LoVo (cell line): Measurements from ENCODE around the gene ZNF385A.

Experiments used
- DNase-seq: peaks from one replicate; pipeline ENCODE4 v3.0.0-alpha.2; 2016; ENCODE audit warnings: low spot score

The ZNF385A gene

DNA sequence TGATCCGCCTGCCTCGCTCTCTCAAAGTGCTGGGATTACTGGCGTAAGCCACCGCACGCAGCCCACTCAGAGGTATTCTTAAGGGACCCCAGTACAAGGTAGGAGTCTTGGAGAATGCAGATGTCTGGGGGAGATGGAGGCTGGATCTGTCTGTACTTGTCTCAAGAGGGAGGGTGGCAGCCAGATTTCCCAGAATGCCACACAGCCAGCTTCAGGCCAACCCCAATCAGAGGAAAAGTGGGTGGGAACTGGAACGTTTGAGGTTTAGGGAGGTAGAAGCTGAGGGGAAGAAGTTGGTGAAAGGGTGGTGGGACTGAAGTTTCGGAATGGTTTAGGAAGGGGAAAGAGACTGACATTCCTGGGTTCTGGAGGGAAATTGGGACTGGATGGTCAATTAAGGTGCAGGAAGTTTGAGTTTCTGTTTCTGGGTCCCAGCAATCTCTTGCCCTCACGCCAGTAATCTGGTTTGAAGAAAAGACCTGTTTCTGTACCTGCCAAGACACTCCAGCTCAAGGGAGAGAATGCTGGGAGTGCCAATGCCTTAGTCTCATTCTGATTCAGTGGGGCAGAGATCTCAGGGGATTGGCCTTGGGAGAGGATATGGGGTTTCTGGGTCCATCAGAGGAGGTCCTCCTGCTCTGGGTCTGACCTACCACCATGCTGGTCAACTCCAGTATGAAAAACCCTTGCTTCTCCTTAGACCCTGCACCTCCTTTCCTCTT lies 8.1 kb upstream of the ZNF385A start:
- no peak for DNase-seq

DNA sequence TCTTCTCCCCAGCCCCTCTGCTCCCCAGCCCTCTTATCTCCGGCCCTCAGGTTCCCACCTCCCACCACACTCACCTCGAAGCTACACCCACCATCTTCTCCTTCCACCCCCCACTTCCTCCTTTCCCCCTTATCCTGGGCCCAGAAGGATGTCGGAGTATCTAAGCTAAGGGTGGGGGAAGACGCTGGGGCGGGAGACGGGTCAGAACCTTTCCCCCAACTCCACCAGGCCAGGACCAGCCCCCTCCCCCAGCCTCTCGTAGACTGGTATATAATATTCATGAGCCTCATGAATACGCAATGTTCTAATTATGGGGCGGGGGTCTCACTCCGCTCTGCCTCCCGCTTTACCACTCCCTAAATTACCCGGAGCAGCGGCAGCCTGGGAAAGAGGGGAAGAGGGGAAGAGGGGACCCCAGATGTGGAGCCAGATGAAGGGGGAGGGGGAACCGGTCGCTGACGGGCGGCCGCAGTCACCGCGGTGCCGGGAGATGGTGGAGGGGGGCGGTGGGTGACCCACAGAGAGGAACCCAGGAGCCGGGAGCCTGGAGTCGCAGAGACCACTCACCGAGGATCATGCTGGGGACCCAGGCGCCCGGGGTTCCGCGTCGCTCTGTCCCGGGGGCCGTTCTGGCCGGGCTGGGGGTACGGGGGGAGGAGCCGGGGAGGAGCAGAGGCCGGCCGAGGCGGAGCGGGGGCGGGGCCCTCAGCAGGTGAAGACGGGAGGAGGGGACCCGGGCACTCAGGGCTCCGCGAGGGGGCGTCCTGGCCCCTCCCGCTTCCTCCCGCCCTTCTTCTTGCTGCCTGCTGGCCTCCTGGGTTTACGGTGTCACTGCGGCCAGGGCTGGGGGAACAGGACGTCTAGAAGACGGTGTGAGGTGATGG lies 6.4 kb upstream of the ZNF385A start:
- no peak for DNase-seq

DNA sequence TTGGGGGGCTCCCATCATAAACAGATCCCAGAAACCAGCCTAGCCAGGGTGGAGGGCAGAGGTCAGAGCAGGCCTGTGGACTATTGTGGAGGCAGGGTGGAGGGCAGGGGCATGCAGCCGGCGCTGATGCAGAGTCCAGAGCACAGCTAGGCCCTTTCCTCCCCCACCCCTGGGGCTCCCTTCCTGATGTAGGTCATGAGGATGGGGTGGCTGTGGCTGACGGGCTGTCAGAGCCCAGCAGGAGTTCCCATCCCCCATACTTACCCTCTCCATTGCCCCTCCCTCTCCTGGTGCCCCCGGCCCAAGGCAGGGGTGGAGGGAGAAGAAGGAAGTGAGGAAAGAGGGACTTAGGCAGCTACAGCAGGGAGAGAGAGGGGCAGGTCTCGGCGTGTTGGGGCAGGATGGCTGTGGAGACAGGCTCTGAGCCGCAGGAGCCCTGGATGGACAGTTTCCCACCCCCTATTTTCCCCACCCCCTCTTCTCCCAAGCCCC lies 5.7 kb upstream of the ZNF385A start:
- DNase-seq = no peak

DNA sequence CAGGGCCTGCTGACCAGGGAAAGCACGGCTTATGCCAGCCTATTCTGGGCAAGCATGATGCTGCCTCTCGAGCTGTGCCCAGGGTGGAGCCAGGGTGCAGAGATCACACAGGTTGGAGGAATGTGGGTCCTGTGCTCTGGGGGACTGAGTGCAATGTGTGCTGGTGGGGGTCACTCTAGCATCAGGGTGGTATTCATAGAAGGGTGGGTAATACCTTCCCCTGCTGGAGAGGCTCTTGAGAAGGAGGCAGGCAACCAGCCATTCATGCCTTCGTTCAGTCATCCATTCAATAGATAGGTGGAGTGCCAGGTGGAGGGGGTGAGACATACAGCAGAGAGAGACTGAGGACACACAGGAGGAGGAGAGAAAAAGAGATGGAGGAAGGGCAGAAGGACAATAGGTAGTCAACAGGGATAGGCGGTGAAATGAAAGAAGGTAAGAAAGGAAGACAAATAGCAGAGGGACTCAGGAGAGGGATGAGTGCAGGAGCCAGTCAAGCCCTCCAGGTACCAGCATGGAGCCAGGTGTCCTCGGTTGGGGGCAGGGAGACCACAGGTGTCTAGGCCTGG lies 5.2 kb upstream of the ZNF385A start:
- no peak for DNase-seq

DNA sequence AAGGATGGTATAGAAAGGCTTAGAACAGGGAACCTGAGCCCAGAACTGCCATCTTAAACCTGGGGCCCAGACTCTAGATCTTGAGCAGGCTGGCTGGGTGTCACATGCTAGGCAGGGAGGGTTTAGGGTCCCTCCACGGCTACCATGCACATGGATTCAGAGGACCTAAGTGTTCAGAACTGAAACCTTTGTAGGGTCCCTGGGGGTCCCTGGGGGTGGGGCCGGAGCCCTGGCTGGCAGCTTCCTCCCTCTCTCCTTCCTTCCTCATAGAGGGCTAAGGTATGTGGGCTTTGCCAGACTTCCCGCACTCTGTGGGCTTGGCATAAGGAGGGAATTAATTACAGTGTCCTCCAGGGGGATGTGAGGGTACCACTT lies 4.6 kb upstream of the ZNF385A start:
- DNase-seq = no peak

DNA sequence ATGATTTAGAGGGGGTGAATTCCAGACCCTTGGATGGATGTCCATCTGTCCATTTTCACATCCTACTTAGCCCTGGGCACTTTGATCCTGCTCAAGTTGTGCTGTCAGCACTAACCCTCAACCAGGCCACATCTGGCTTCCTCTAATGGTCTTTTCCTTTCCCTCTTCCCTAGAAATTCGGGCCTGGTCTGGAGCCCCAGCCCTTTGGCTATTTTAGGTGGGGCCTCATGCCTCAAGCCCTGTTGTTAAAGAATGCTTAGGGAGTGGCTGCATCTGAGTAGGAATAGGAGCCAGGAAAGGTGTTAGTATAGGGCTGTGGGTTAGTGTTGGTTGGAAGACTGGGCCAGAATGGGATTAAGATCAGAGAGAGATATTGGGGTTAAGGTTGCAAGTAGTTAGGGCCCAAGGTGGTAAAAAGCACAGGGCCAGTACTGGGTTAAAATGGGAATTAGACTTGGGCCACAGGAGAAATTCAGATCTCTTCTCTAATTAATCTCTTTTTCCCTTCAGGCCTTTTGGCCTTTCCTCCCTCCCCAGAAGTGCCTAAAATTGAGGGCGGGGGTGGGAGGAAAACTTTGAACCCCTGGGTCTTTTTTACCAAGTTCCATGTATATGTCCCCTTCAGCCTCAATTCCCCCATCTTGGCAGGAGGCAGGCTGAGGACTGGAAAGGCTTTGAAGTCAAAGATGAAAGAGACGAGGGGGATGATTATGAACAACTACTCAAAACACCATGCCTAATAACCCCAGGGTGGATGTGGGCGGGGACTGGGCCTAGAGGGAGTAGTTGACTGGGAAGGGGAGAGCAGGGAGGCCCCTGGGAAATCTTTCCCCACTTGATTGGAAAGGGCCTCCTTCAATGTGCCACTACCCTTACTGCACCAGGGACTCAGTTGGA lies 4.0 kb upstream of the ZNF385A start:
- peak; percentile 58 for DNase-seq

DNA sequence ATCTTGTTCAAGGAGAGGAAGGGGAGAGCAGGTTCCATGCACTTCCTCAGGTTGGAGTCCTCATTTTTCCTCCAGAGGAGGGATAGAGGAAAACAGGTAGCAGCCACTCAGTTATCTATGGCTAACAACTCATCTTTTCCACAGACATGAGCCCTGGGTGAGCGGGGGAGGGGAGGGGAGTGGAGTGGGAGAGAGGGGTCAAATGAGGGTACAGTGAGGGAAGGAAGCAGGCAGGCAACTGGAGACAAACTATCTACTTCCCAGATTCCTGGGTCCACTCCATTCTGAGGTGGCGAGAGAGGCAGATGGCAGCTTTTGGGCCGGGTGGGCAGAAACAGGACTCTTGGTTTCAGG lies 2.6 kb upstream of the ZNF385A start:
- DNase-seq = no peak

DNA sequence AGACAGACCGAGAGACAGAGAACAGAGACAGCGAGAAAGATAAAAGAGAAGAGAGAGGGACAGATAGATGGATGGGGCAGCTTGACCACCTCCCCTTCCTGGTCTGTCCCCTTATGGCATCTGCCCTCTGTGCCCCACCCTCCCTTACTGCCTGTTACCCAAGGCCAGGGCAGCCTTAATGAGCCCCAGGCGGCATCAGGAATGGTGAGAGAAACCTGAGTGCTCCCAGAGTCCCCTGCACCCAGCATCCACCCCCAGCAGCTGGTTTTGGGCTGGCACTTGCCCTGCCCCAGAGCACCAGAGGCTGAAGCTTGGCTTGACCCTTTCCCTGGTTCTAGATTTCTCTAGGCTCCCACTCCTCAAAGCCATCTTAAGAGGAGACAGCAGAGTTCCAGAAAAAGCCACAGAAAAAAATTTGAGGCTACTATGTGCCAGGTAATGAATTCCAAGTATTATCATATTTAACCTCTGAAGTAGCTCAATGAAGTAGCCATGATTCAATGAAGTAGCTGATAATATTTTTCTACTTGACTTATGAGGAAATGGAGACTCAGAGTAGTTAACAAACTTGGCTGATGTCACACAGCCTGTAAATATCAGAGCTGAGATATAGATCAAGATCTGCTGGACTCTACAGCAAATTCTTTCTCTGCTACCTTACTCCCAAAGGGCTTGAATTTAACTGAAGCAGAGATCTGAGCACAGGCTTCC lies 2.0 kb upstream of the ZNF385A start:
- no peak for DNase-seq

DNA sequence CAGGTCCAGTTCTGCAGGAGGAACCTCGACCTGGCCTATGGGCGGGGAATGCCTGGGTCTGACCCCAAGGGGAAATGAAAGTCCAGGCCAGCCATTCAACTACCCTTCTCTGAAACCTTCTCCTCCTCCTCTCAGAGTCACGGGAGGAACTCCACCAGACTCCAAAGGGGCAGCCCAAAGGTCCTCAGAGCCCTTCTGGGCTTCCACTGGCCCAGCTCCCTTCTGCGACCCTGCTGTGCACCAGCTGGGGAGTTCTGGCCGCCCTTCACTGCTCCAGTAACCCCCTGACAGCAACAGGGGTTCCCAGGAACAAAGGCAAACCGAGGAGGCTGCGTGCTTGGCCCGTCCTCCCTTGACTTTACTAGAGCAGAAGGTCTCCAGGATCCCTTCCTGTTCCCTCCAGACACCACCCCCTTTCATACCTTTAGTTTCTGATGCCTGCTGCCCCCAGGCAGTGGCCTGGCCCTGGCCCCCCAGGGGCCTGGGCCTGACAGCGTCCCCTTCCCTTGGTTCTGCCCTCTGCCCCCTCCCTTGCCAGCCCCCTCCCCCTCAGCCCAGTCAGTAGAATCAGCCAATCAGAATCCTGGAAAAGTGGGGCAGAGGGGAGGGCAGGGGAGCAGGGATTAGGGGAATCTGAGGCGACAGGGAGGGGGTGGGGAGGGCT lies 850 bp upstream of the ZNF385A start:
- DNase-seq = no peak

DNA sequence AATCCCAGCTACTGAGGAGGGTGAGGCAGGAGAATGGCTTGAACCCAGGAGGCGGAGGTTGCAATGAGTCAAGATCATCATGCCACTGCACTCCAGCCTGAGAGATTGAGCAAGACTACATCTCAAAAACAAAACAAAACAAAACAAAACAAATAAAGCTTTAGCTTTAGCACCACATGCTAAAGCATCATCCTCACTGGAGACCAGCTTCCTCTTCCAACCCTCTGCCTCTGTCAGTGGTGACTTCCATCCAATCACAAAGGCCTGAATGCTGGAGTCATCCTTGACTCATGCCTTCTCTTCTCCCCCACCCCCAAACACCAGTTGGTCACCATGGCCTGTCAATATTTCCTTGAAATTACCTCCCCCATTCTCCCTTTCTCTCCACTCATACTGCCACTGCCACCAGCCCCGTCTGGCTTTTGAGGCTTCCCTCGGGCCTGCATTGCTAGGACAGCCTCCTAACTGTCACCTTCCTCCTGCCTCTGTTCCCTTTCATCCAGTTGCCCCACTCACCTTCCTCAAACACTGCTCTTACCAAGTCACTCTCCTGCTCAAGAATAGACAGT lies 1.4 kb downstream of the ZNF385A start:
- no peak for DNase-seq

DNA sequence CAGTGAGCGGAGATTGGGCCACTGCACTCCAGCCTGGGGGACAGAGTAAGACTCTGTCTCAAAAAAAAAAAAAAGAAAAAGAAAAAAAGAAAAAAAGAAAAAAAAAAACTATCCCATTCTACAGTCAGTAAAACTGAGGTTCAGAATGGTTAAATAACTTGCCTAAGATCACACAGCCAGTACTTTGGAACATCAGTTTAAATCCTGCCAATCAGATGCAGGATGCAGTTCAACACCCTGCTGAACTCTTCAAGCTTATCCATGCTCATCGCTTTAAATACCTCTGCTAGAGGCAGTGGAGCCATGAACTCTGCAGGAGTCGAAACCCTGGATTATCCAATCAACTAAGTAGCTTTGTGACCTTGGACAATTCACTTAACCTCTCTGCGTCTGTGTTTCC lies 3.4 kb downstream of the ZNF385A start:
- no peak for DNase-seq

DNA sequence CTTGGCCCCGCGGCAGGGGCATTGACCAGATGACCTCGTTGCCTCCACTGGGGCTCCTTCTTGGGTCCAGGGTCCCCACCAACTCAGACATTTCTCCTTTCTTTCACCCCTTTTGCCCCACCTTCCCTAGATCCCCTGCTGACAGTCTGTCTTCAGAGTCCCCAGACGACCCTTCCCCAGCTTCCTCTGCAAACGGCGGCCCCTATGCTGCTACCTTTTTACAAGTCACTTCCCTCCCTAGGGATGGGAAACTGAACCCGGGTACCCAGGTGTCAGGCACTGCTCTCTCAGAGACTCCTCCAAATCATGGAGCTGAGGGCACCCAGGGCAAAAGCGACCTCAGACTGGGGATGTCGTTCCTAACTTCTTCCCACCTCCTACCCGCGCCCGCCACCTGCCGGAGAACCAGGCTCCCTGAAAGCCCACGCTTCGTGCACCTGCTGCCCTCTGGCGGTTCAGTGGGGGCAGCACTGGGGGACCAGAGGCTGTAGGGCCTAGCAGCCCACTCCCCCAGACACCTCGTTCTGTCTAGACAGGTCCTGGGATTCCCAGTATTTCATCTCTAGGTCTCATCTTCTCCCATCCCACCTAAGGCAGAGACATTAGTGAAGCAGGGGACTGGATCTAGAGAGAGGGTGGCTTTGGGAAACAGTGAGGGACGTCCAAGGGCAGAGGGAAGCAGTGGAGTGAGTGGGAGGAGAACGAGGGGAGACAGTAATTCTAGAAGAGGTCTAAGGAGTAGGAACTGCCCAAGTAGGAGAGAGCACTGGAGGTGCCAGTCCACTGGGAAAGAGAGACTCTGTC lies 4.9 kb downstream of the ZNF385A start:
- DNase-seq = peak; percentile 96

DNA sequence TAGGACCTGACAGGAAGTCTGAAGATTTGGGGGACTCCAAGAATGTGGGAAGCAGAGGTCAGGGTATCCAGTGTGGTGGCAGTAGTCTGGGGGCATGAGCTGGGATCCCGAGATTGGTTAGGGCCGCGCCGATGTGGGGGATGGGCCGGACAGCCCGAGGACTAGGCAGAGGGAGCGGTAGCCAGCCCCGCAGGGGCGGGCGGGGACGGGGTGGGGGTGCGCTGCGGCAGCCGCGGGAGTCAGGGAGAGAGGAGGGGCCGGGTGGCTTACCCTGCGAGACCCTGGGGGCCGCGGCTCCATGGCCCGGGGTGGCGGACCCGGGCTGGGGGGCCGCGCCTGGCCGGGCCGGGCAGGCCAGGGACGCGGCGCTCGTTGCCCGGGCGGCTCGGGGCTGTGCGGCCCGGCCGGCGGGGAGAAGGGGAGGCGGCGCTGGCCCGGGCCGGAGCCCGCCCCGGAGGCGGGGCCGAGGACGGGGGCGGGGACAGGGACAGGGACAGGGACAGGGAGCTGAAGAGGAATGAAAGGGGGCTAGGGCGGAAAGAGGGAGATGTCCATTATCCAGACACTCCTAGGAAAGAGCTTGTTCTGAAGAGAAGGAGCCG lies 5.6 kb downstream of the ZNF385A start:
- peak; percentile 83 for DNase-seq

DNA sequence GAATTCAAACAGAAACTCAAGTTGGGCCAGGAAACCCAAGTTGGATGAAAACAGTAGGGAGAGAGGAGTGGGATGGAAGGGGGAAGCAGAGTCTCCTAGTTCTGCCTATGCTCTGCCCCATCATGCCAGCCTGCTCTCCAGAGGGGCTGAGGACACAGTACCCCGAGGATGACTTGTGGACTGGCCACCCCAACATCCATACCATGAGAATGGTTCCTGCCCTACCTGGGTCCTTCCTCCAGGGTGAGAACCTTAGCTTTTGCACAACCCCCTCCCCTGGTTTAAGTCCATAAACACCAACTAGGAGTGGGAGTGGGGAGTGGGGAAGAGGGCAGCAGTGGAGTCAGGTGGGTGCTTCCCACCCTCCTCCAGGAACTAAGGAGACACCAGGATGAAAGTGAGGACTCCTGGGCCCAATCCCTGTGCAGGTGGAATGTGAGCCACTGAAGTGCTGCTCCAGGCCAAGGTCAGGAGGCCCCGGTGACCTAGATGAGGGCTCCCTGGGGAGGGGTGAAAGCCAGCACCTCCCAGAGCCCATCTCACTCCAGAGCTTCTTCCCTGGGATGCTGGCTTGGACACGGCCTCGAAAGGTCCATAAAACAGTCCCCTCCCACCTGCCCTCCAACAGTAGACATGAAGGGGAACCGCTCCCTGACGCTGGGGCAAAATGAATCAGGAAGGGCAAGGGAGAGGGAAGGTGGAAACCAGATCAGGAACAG lies 6.6 kb downstream of the ZNF385A start:
- DNase-seq = no peak

DNA sequence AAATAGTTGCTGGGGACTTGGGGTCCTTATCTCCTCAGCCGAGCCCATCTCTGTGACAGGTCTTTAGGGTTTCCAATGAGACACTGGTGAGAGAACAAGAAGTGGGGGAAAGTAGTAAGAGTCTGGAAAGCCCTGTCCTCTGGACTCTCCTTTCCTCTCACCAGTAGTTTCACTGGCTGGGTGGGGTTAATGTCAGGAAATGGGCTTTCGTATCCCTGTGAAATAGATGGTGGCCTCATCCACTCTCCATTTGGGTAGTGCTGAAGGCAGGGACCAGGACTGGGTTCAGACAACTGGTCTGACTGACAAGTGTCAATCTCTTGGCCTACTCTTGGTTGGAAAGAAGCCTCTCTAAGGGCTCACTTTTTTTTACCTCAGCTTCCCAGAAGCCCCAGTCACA lies 7.5 kb downstream of the ZNF385A start:
- DNase-seq = no peak

DNA sequence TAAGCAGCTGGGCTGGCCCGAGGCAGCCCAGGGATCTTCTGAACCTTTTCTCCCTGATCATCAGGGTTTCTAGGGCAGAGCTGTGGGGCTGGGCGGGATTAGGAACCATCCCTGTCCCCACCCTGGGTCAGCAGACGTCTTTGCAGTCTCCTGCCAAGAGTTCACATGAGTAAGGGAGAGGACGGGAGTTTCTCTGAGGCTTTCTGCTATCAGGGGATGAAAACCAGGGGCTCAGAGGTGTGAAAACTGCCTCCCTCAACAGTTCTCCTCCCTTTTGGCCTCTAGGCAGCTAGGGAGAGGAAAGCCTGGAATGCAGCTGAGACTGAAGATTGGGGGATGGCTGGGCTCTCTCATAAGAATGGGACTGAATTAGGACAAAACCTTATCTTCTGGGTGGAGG lies 7.9 kb downstream of the ZNF385A start:
- no peak for DNase-seq

DNA sequence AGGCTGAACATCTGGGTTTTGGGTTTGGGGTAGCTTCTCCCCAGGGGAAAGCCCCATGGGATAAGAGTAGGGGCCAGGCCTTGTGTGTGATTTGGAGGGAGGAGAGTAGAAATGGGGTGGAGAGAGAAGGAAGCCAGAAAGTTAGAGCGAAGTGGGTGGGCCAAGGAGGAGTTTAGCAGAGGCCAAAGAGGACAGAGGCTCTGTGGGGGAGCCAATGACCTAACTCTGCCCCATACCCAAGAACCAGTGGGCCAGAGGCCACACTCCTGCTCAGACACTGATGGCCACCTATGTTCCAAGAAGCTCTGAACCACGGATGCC lies 9.3 kb downstream of the ZNF385A start:
- no peak for DNase-seq

DNA sequence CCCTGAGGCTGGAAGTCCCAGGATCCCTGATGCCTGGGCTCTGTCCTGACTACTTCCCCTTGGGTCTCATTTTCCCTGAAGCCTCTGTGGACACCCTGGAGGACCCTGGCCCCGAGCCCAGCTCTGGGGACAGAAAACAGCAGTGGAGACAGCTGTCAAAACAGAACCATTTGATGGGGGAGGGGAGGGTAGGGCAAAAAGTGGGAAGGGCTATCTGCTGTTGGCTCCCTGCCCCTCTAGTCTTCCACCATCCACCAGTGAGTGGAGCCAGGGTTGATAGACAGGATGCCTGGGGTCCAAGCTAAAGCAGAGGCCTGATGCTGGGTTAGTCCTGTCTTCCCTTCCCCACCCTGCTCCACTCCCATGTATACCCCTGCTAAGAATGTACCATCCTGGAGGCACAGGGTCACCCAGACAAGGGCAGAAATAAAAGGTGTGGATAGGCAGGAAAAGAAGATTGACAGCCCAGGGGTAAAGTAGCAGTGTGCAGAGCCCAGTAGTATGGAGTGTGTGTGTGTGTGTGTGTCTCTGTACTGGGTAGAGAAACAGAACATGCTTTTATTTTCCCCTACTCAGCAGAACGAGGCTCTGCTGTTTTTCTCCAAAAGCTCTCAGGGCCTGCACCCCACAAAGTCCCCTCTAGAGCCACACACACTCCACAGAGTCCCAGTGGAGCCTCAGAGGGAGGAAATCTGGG lies 9.8 kb downstream of the ZNF385A start:
- DNase-seq = no peak
